ENCODE data around the gene NXPH1.

Gene NXPH1

GRCh38 chr7:8507566-8507965 is 74.2 kb downstream of the NXPH1 start:
- no peak for TF ChIP-seq CTCF (IDR thresholded peaks at IDR 0.05; ENCODE audit: extremely low read depth, missing control alignments)

GRCh38 chr7:8509621-8510020 is 76.2 kb downstream of the NXPH1 start:
- no peak for DNase-seq (ENCODE audit: low spot score)

More at GRCh38 chr7:8507566-8507965, 74.2 kb downstream of the NXPH1 start:
- DNase-seq (ENCODE audit: low spot score): no peak

GRCh38 chr7:8511855-8512254 is 78.4 kb downstream of the NXPH1 start:
- no peak for DNase-seq (ENCODE audit: low spot score)
- no peak for TF ChIP-seq CTCF (IDR thresholded peaks at IDR 0.05; ENCODE audit: extremely low read depth, missing control alignments)

More at GRCh38 chr7:8509621-8510020, 76.2 kb downstream of the NXPH1 start:
- no peak for TF ChIP-seq CTCF (IDR thresholded peaks at IDR 0.05; ENCODE audit: extremely low read depth, missing control alignments)

DNA sequence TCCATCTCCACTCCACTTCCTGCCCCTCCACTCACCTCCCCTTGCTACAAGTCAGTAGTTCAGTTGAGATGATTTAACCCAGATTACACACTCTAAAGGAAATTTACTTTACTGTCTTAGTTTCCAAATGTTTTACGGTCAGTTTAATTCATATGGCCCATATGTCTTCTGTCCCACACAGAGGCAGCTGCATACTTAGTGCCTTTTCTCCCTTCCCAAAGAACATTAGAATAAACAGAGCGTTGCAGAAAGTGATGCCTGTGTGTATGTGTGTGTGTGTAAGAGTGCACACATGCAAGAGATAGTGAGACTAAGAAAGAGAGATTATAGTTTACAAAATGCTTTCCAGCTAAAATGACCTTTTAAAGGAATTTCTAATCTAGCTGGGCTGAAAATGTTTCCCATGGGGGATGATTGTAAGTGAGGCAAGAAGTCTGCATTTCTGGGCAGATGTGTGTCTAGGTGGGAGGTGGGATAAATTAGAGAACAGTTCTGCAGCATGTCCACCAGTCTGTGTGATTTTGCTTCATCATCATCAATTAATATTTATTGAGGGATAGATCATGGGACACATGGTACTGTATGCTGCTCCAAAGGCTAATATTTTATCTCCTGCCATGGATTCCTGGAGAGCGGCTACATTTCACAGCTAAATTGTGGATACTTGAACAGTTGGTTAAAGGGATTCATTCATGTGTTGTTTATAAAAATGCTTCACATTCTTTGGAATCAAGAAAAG is 81.5 kb downstream of the NXPH1 start:
- no peak for DNase-seq (ENCODE audit: low spot score)
- no peak for TF ChIP-seq CTCF (IDR thresholded peaks at IDR 0.05; ENCODE audit: extremely low read depth, missing control alignments)

- TF ChIP-seq CTCF (IDR thresholded peaks at IDR 0.05; ENCODE audit: extremely low read depth, missing control alignments): no peak
- DNase-seq (ENCODE audit: low spot score): no peak
Observed at GRCh38 chr7:8515640-8516185, 82.3 kb downstream of the NXPH1 start.

GRCh38 chr7:8516976-8517375 is 83.6 kb downstream of the NXPH1 start:
- no peak for DNase-seq (ENCODE audit: low spot score)
- no peak for TF ChIP-seq CTCF (IDR thresholded peaks at IDR 0.05; ENCODE audit: extremely low read depth, missing control alignments)

GRCh38 chr7:8528311-8528710 is 94.9 kb downstream of the NXPH1 start:
- DNase-seq (ENCODE audit: low spot score): no peak
- TF ChIP-seq CTCF (IDR thresholded peaks at IDR 0.05; ENCODE audit: extremely low read depth, missing control alignments): no peak
